Adrenal gland (tissue), 12 donors: ENCODE results near the gene SSBP2. TPM values are rescaled to one million over a fixed set of nuclear protein-coding genes. Genes with fewer than 3 reads are reported as not detected.

Experiments used
- DNase-seq, 7 donors: peaks; one replicate each; pipeline ENCODE4 v3.0.0-alpha.2; 2019 to 2020
- H3K27ac ChIP-seq, 5 donors: fragments of 200-600 bp; sonication (generic) in 4 of 5; 1 replicate in 3 of 5; 2 replicates in 2 of 5; pipeline versions ENCODE4 v1.5.1 to v1.8.0; 2016 to 2020; ENCODE audit warnings: mild to moderate bottlenecking in 1 of 5
- H3K27me3 ChIP-seq: fragments of 200-600 bp; 2 replicates; pipeline ENCODE4 v1.8.0; 2021
- H3K36me3 ChIP-seq, 2 donors: fragments of 200-600 bp; replicated peaks in 1 of 2; 1 replicate in 1 of 2; 2 replicates in 1 of 2; pipeline versions ENCODE4 v1.5.1 to v1.8.0; 2018 to 2022
- H3K4me1 ChIP-seq, 2 donors: fragments of 200-600 bp; replicated peaks in 1 of 2; 1 replicate in 1 of 2; 2 replicates in 1 of 2; pipeline versions ENCODE4 v1.5.1 to v1.8.0; 2018 to 2021
- H3K4me3 ChIP-seq, 4 donors: fragments of 200-600 bp; sonication (generic) in 3 of 4; one replicate each; pipeline ENCODE4 v1.5.1; 2016 to 2018
- H3K9me3 ChIP-seq, 3 donors: fragments of 200-600 bp; sonication (generic) in 1 of 3; replicated peaks in 1 of 3; 1 replicate in 2 of 3; 2 replicates in 1 of 3; pipeline versions ENCODE4 v1.5.1 to v1.8.0; 2016 to 2021
- POLR2A ChIP-seq, 2 donors: fragments of 450-650 bp; IDR thresholded peaks; one replicate each; pipeline ENCODE4 v1.6.1; 2017; ENCODE audit warnings: antibody characterized with exemption in 2 of 2, mild to moderate bottlenecking in 2 of 2, moderate library complexity in 1 of 2
- whole genome bisulfite sequencing, 4 donors: extraction: QIAGEN DNeasy Blood & Tissue Kit in 2 of 4; methylation state at CpG; one replicate each; pipeline versions ENCODE4 v1.1.5 to v1.1.7; 2013 to 2017; 5-methylcytosine and 5-hydroxymethylcytosine counted together
- intact Hi-C, 2 donors: fragments of 100-400 bp; cut with DNase I; formaldehyde crosslinking; loops; one replicate each; pipeline versions ENCODE4 v1.14.1 to v1.15.0; 2022 to 2023
- polyA plus RNA-seq, 3 donors: library from polyadenylated mRNA; stranded (reverse); fragments of 200-250 nt in 2 of 3; fragments of 350-450 nt in 1 of 3; fragmentation: Illumina TruSeq in 1 of 3; extraction: RNeasy Lipid Tissue Mini Kit (QIAGEN cat#74804) in 1 of 3; gene quantifications; one replicate each; pipeline ENCODE4 v1.2.3, GENCODE V29; 2013 to 2014
- total RNA-seq, 9 donors: library from RNA; depleted of rRNA in 4 of 9; stranded (reverse); fragments of >200 nt in 4 of 9; fragments of 120-200 nt in 1 of 9; fragmentation: NEBNext Ultra II Directional in 1 of 9; extraction: Animal tissue kit (Norgen Biotek cat#: 25700) in 1 of 9; gene quantifications; one replicate each; pipeline versions ENCODE4 v1.1.0 to v1.2.4, GENCODE V29; 2013 to 2023
- TF ChIP-seq, protein P1 (sequence below), 6 experiments: fragments of 450-650 bp in 4 of 6; fragments of 200-600 bp in 2 of 6; sonication (generic) in 1 of 6; IDR thresholded peaks; 1 replicate in 5 of 6; 2 replicates in 1 of 6; pipeline versions ENCODE4 v1.5.1 to v1.8.0; 2016 to 2021; ENCODE audit warnings: antibody characterized with exemption in 6 of 6, mild to moderate bottlenecking in 2 of 6, moderate library complexity in 1 of 6
- donor health status: healthy with polysubstance abuse.
- donor health status: Bipolar disorder and iron deficiency.
- donor health status: DM: yes; HTN: yes; CAD: no.
- donor health status: DM: no; HTN: no; CAD: no.
- donor health status: DM: no; HTN: no; CAD: no.
- donor health status: DM: yes; HTN: yes; CAD: no.

The SSBP2 gene
- total and polyA plus RNA-seq, 12 donors = 16.2 to 424 (median 25.4) TPM

- intact Hi-C loops = no loop called here
- WGBS, 4 donors = 35 to 59% (median 54%) methylated on average over 2 of the region's 2 CpGs
- no peaks in the 10 kb centered on the region for H3K27me3 ChIP-seq
Measured at GRCh38 chr5:81402192-81402930, 348.5 kb downstream of the SSBP2 start.

GRCh38 chr5:81401266-81401665 lies 349.6 kb downstream of the SSBP2 start:
- no peak overlapping the region for H3K4me3 ChIP-seq
- 80 to 100% (median 84%) methylated on average over 5 to 11 of the region's 11 CpGs for WGBS, 4 donors
- no peak overlapping the region for H3K27ac ChIP-seq
- no peaks in the 10 kb centered on the region for H3K36me3 ChIP-seq
- intact Hi-C loops = no loop called here
- no peaks in the 10 kb centered on the region for H3K9me3 ChIP-seq
- TF ChIP-seq, protein P1, sequence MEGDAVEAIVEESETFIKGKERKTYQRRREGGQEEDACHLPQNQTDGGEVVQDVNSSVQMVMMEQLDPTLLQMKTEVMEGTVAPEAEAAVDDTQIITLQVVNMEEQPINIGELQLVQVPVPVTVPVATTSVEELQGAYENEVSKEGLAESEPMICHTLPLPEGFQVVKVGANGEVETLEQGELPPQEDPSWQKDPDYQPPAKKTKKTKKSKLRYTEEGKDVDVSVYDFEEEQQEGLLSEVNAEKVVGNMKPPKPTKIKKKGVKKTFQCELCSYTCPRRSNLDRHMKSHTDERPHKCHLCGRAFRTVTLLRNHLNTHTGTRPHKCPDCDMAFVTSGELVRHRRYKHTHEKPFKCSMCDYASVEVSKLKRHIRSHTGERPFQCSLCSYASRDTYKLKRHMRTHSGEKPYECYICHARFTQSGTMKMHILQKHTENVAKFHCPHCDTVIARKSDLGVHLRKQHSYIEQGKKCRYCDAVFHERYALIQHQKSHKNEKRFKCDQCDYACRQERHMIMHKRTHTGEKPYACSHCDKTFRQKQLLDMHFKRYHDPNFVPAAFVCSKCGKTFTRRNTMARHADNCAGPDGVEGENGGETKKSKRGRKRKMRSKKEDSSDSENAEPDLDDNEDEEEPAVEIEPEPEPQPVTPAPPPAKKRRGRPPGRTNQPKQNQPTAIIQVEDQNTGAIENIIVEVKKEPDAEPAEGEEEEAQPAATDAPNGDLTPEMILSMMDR (IDR thresholded peaks at IDR 0.05) = no peak
- no peak for TF ChIP-seq POLR2A (IDR thresholded peaks at IDR 0.05)
- H3K4me1 ChIP-seq = no peaks in the 10 kb centered on the region
- no peak for DNase-seq
- no peaks in the 10 kb centered on the region for H3K27me3 ChIP-seq

More at GRCh38 chr5:81402192-81402930, 348.5 kb downstream of the SSBP2 start:
- no peak for DNase-seq
- Histone ChIP-seq H3K4me1 (no peaks in the 10 kb centered on the region), H3K4me3 (no peak overlapping the region), H3K9me3 (no peaks in the 10 kb centered on the region), H3K36me3 (no peaks in the 10 kb centered on the region), H3K27ac (no peak overlapping the region)
- TF ChIP-seq POLR2A (IDR thresholded peaks at IDR 0.05) = no peak
- TF ChIP-seq, protein P1 (IDR thresholded peaks at IDR 0.05) = no peak

DNA sequence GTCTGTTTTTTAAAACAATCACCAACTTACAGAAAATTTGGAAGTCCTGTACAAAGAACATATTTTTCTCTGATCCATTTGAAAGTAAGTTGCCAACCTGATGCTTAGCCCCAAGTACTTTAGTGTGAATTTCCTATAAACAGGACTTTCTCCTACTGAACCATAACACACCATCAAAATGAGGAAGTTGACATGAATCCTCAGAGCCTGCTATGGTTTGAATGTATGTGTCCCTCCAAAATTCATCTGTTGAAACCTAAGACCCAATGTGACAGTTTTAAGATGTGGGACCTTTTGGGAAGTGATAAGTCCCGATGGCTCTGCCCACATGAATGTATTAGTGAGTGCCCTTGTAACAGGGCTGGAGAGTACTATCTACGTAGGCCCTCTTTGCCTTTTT lies 350.5 kb downstream of the SSBP2 start:
- no peaks in the 10 kb centered on the region for H3K27me3 ChIP-seq
- H3K9me3 ChIP-seq = no peaks in the 10 kb centered on the region
- no peaks in the 10 kb centered on the region for H3K4me1 ChIP-seq
- TF ChIP-seq, protein P1 (IDR thresholded peaks at IDR 0.05) = no peak
- no peak for TF ChIP-seq POLR2A (IDR thresholded peaks at IDR 0.05)
- intact Hi-C loops = no loop called here
- DNase-seq = no peak
- H3K27ac ChIP-seq = no peak overlapping the region
- no peak overlapping the region for H3K4me3 ChIP-seq
- 24 to 31% (median 28%) methylated on average over 2 of the region's 2 CpGs for WGBS, 4 donors
- H3K36me3 ChIP-seq = no peaks in the 10 kb centered on the region

- no peak for TF ChIP-seq POLR2A (IDR thresholded peaks at IDR 0.05)
- TF ChIP-seq, protein P1 (IDR thresholded peaks at IDR 0.05) = no peak
- H3K4me1 ChIP-seq = peaks cover 6 to 9% of the 10 kb centered on the region in 2 donors
- no peak overlapping the region for H3K27ac ChIP-seq
- no peaks in the 10 kb centered on the region for H3K36me3 ChIP-seq
- H3K9me3 ChIP-seq = no peaks in the 10 kb centered on the region
- intact Hi-C loops = no loop called here
- 61 to 75% (median 71%) methylated on average over 3 to 4 of the region's 4 CpGs for WGBS, 4 donors
- H3K4me3 ChIP-seq = no peak overlapping the region
- DNase-seq = no peak
- H3K27me3 ChIP-seq = no peaks in the 10 kb centered on the region
Measured at GRCh38 chr5:81398741-81399140, 352.2 kb downstream of the SSBP2 start.
